GM18861 (cell line): ENCODE results near the gene ANAPC10.

Experiments used
- ATAC-seq: cut with Tn5 transposase; IDR thresholded peaks from one replicate; pipeline ENCODE4 v1.9.1; 2021; ENCODE audit not compliant: unreplicated experiment

ANAPC10 gene

GRCh38 chr4:145075742-145076468, 22.1 kb downstream of the ANAPC10 start:
- ATAC-seq, result no peak

GRCh38 chr4:145071560-145071959, 26.4 kb downstream of the ANAPC10 start:
- no peak for ATAC-seq

GRCh38 chr4:145069361-145069760, 28.6 kb downstream of the ANAPC10 start:
- ATAC-seq, result no peak

- ATAC-seq, result no peak
Measured at GRCh38 chr4:145066063-145066501, 31.9 kb downstream of the ANAPC10 start.

GRCh38 chr4:145061318-145061920, 36.6 kb downstream of the ANAPC10 start:
- peak; percentile 80 for ATAC-seq

GRCh38 chr4:145058256-145058655, 39.7 kb downstream of the ANAPC10 start:
- ATAC-seq, result no peak

- ATAC-seq, result no peak
Measured at GRCh38 chr4:145056325-145057130, 41.5 kb downstream of the ANAPC10 start.

- no peak for ATAC-seq
Measured at GRCh38 chr4:145055533-145056257, 42.3 kb downstream of the ANAPC10 start.

- no peak for ATAC-seq
Measured at GRCh38 chr4:145049241-145049640, 48.8 kb downstream of the ANAPC10 start.

- ATAC-seq, result no peak
Measured at GRCh38 chr4:145048817-145049216, 49.2 kb downstream of the ANAPC10 start.

- no peak for ATAC-seq
Measured at GRCh38 chr4:145047151-145047550, 50.8 kb downstream of the ANAPC10 start.

GRCh38 chr4:145045180-145045579, 52.8 kb downstream of the ANAPC10 start:
- ATAC-seq, result no peak

GRCh38 chr4:145044341-145044740, 53.7 kb downstream of the ANAPC10 start:
- no peak for ATAC-seq

GRCh38 chr4:145043306-145043705, 54.7 kb downstream of the ANAPC10 start:
- ATAC-seq, result no peak

- ATAC-seq, result no peak
Measured at GRCh38 chr4:145042601-145043285, 55.3 kb downstream of the ANAPC10 start.

- peak; percentile 99 for ATAC-seq
Measured at GRCh38 chr4:145041378-145041777, 56.6 kb downstream of the ANAPC10 start.

- ATAC-seq, result no peak
Measured at GRCh38 chr4:145035494-145036136, 62.4 kb downstream of the ANAPC10 start.

GRCh38 chr4:145034727-145035211, 63.2 kb downstream of the ANAPC10 start:
- no peak for ATAC-seq

GRCh38 chr4:145019346-145019745, 78.7 kb downstream of the ANAPC10 start:
- no peak for ATAC-seq

- no peak for ATAC-seq
Measured at GRCh38 chr4:145014365-145014764, 83.6 kb downstream of the ANAPC10 start.
